Tibial nerve (tissue), 4 donors: ENCODE measurements around the gene PPP2R5D. TPM values are rescaled to one million over a fixed set of nuclear protein-coding genes. Genes with fewer than 3 reads are reported as not detected.
A peak's percentile ranks its signal among the peaks of the same experiment; 100 is the strongest.

Experiments
- DNase-seq, 2 donors: peaks; one replicate each; pipeline ENCODE4 v3.0.0-alpha.2; 2019; ENCODE audit warnings: low spot score in 2 of 2
- H3K27ac ChIP-seq, 4 donors: fragments of 200-600 bp; sonication (generic) in 3 of 4; one replicate each; pipeline ENCODE4 v1.5.1; 2017 to 2019; ENCODE audit warnings: mild to moderate bottlenecking in 1 of 4
- H3K27me3 ChIP-seq, 2 donors: fragments of 200-600 bp; sonication (generic) in 1 of 2; one replicate each; pipeline versions ENCODE4 v1.5.1 to v1.6.0; 2017 to 2019
- H3K36me3 ChIP-seq, 3 donors: fragments of 200-600 bp; sonication (generic); one replicate each; pipeline ENCODE4 v1.5.1; 2018 to 2019
- H3K4me1 ChIP-seq, 4 donors: fragments of 200-600 bp; sonication (generic) in 3 of 4; one replicate each; pipeline ENCODE4 v1.5.1; 2017 to 2019
- H3K4me3 ChIP-seq, 4 donors: fragments of 200-600 bp; sonication (generic) in 3 of 4; one replicate each; pipeline ENCODE4 v1.5.1; 2017 to 2019; ENCODE audit warnings: mild to moderate bottlenecking in 1 of 4, moderate library complexity in 1 of 4
- H3K9me3 ChIP-seq, 4 donors: fragments of 200-600 bp; sonication (generic) in 3 of 4; one replicate each; pipeline ENCODE4 v1.5.1; 2017 to 2019
- EP300 ChIP-seq, 2 donors: sonication (generic); formaldehyde crosslinking; IDR thresholded peaks; one replicate each; pipeline ENCODE4 v1.6.1; 2017; ENCODE audit warnings: antibody characterized with exemption in 2 of 2, mild to moderate bottlenecking in 1 of 2
- POLR2A ChIP-seq, 2 donors: fragments of 450-650 bp; IDR thresholded peaks; one replicate each; pipeline ENCODE4 v1.6.1; 2017; ENCODE audit warnings: antibody characterized with exemption in 2 of 2, mild to moderate bottlenecking in 2 of 2, moderate library complexity in 2 of 2
- WGBS, 2 donors: methylation state at CpG; one replicate each; pipeline ENCODE4 v1.1.5; 2018; 5-methylcytosine and 5-hydroxymethylcytosine counted together
- total RNA-seq, 4 donors: library from RNA; depleted of rRNA; stranded (reverse); fragments of >200 nt; gene quantifications; one replicate each; pipeline ENCODE4 v1.1.0, GENCODE V29; 2016
- TF ChIP-seq, protein P1 (sequence below), 5 experiments: fragments of 200-600 bp in 3 of 5; fragments of 450-650 bp in 2 of 5; sonication (generic) in 3 of 5; IDR thresholded peaks; one replicate each; pipeline ENCODE4 v1.5.1; 2016 to 2019; ENCODE audit warnings: antibody characterized with exemption in 5 of 5, mild to moderate bottlenecking in 3 of 5, moderate library complexity in 2 of 5

Gene PPP2R5D
- 10 to 100 TPM; 25.8 to 54.6 (median 48.3) TPM for total RNA-seq

DNA sequence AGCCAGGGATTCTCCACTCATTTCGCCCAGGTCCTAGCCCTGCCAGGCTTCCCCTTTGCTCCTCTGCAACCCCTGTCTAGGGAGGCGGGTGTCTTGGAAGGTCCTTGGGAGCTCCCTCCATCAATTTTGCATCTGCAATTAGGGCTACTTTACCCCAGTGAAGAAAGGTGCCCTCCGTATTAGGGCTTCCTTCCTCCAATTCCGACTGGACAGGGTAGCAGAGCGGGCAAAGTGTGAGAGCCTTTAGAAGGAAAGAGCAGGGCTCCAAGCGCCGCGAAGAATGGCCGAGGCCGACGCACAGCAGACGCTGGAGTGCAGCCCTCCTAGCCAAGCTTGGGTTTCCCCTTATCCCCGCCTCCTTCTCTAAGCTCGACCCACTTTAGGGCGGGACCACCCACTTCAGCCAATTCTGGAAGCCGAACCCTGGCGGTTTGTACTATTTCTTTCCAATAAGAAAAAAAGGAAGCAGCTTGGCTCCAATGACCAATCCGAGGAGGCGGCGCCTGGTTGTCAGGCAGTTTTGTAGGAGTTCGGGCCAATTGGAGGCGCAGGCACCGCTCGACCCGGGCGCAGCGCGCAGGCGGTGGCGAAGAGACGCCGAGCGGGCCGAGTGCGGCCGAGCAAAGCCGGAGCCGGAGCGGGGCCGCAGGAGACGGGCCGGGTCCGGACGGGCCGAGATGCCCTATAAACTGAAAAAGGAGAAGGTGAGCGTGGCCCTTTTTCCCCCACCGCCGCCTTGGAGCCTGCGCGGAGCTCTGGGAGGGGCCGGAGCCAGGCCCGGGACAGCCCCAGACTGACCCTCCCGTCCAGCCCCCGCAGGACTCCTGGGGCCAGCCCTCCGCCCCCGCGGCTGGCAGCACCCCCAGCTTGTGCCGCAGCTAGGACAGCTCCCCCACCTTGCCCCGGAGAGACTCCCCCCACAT is at the start of gene PPP2R5D:
TSS of gene PPP2R5D (plus strand) at position 570 of the 923 bp plus-strand sequence. CDS start at position 678, 108 bp downstream.
- DNase-seq, result peak; percentile 97 to 98
- Histone ChIP-seq H3K27me3 (no peaks in the 10 kb centered on the region), H3K9me3 (no peaks in the 10 kb centered on the region), H3K4me3 (peak within 1 kb of the TSS; percentile 50 to 81 (median 71)), H3K36me3 (peaks cover 0 to 5% (median 5%) of the 10 kb centered on the region in 3 donors), H3K27ac (peak within 1 kb of the TSS; percentile 80 to 88 (median 84)), H3K4me1 (peaks cover 0 to 67% (median 39%) of the 10 kb centered on the region in 4 donors)
- 0 to 1% methylated on average over 59 of the region's 59 CpGs for WGBS, 2 donors
- TF ChIP-seq, protein P1, sequence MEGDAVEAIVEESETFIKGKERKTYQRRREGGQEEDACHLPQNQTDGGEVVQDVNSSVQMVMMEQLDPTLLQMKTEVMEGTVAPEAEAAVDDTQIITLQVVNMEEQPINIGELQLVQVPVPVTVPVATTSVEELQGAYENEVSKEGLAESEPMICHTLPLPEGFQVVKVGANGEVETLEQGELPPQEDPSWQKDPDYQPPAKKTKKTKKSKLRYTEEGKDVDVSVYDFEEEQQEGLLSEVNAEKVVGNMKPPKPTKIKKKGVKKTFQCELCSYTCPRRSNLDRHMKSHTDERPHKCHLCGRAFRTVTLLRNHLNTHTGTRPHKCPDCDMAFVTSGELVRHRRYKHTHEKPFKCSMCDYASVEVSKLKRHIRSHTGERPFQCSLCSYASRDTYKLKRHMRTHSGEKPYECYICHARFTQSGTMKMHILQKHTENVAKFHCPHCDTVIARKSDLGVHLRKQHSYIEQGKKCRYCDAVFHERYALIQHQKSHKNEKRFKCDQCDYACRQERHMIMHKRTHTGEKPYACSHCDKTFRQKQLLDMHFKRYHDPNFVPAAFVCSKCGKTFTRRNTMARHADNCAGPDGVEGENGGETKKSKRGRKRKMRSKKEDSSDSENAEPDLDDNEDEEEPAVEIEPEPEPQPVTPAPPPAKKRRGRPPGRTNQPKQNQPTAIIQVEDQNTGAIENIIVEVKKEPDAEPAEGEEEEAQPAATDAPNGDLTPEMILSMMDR (IDR thresholded peaks at IDR 0.05), result peak in 2 of 5 experiments; percentile 3 to 57
- TF ChIP-seq EP300 (IDR thresholded peaks at IDR 0.05) (peak in 1 of 2 donors; percentile 91), POLR2A (IDR thresholded peaks at IDR 0.05) (peak; percentile 28 to 89)

DNA sequence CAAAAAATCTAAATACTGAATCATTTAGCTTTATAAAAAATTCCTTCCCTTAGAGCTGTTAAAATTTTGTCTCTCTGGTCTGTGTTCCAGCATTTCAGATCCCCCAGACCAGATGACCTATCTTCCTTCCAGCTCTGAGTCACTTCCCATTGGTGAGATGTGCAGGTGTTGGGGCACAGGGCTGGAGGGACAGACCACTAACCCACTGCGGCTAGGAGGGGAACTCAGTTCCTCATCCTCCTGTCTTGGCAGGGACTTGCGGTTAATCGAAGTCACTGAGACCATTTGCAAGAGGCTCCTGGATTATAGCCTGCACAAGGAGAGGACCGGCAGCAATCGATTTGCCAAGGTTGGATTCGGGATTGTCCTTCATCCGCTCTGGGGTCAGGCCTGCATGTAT is 49.0 kb upstream of the PPP2R5D start:
- Histone ChIP-seq H3K36me3 (peaks cover 0 to 65% (median 27%) of the 10 kb centered on the region in 3 donors), H3K27me3 (no peaks in the 10 kb centered on the region), H3K9me3 (no peaks in the 10 kb centered on the region), H3K27ac (no peak overlapping the region), H3K4me3 (no peak overlapping the region), H3K4me1 (peaks cover 0 to 33% (median 20%) of the 10 kb centered on the region in 4 donors)
- TF ChIP-seq POLR2A (IDR thresholded peaks at IDR 0.05) (no peak), EP300 (IDR thresholded peaks at IDR 0.05) (no peak)
- TF ChIP-seq, protein P1 (IDR thresholded peaks at IDR 0.05), result no peak
- DNase-seq, result no peak
- WGBS, 2 donors, result 87 to 92% methylated on average over 7 of the region's 7 CpGs

DNA sequence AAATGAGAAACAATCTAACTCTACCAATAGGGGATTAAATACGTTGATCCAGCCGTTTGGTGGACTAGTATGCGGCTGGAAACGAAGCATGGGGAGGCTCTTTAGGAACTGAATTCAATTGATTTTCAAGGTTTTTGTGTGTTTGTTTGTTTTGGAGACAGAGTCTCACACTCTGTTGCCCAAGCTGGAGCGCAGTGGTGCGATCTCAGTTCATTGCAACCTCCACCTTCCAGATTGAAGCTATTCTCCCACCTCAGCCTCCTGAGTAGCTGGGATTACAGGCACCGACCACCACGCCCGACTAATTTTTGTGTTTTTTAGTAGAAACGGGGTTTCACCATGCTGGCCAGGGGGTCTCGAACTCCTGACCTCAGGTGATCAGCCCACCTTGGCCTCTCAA is 48.0 kb upstream of the PPP2R5D start:
- 89 to 90% methylated on average over 11 of the region's 11 CpGs for WGBS, 2 donors
- no peak overlapping the region for H3K4me3 ChIP-seq
- DNase-seq, result no peak
- no peaks in the 10 kb centered on the region for H3K27me3 ChIP-seq
- peaks cover 0 to 22% (median 9%) of the 10 kb centered on the region in 4 donors for H3K4me1 ChIP-seq
- no peak overlapping the region for H3K27ac ChIP-seq
- H3K9me3 ChIP-seq, result no peaks in the 10 kb centered on the region
- TF ChIP-seq, protein P1 (IDR thresholded peaks at IDR 0.05), result no peak
- TF ChIP-seq POLR2A (IDR thresholded peaks at IDR 0.05) (no peak), EP300 (IDR thresholded peaks at IDR 0.05) (no peak)
- peaks cover 0 to 74% (median 27%) of the 10 kb centered on the region in 3 donors for H3K36me3 ChIP-seq

DNA sequence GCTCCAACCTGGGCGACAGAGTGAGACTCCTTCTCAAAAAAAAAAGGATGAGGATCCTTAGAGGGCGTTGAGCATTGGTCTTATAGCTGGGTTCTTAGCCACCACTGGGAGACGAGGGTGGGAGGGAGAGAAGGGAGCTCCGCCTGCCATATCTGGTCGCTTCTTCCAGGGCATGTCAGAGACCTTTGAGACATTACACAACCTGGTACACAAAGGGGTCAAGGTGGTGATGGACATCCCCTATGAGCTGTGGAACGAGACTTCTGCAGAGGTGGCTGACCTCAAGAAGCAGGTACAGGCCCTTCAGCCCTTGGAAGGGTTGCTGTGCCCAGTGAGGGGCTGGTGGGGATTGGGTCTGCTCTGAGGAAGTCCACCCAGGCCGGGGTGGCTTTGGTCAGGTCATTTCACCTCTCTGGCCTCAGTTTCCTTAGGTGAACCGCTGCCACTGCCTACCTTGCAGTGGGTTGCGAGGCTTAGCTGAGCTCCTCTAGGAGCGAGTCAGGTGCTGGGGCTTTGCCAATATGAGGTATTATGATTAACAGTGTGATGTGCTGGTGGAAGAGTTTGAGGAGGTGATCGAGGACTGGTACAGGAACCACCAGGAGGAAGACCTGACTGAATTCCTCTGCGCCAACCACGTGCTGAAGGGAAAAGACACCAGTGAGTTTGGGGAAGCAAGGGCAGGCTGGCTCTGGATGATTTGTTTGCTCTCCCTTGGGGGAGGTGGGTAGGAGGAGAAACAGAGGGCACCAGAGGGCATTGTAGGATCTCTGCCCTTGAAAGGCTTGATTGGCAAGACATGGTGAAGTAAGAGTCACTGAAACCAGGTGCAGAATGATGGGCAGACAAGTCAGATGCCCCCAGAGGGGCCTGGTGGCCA is 46.6 kb upstream of the PPP2R5D start:
- no peak for TF ChIP-seq POLR2A (IDR thresholded peaks at IDR 0.05)
- no peak for TF ChIP-seq EP300 (IDR thresholded peaks at IDR 0.05)
- TF ChIP-seq, protein P1 (IDR thresholded peaks at IDR 0.05), result no peak
- 92% methylated on average over 13 of the region's 13 CpGs for WGBS, 2 donors
- H3K27me3 ChIP-seq, result no peaks in the 10 kb centered on the region
- H3K4me1 ChIP-seq, result peaks cover 0 to 8% (median 0%) of the 10 kb centered on the region in 4 donors
- no peak for DNase-seq
- no peak overlapping the region for H3K27ac ChIP-seq
- no peak overlapping the region for H3K4me3 ChIP-seq
- H3K9me3 ChIP-seq, result no peaks in the 10 kb centered on the region
- H3K36me3 ChIP-seq, result peaks cover 0 to 87% (median 27%) of the 10 kb centered on the region in 3 donors
